GM18499 (cell line): ENCODE results near the gene OSBP2.

Source experiments
- ATAC-seq: cut with Tn5 transposase; IDR thresholded peaks from one replicate; pipeline ENCODE4 v1.9.1; 2021; ENCODE audit warnings: moderate number of reproducible peaks; ENCODE audit not compliant: insufficient read depth, unreplicated experiment

The OSBP2 gene

GRCh38 chr22:30863081-30863833, 168.6 kb downstream of the OSBP2 start:
- ATAC-seq: no peak

- no peak for ATAC-seq
Measured at GRCh38 chr22:30864441-30865420, 170.1 kb downstream of the OSBP2 start.

GRCh38 chr22:30865656-30866055, 171.0 kb downstream of the OSBP2 start:
- no peak for ATAC-seq

GRCh38 chr22:30866216-30866615, 171.5 kb downstream of the OSBP2 start:
- ATAC-seq: no peak

GRCh38 chr22:30866811-30867271, 172.2 kb downstream of the OSBP2 start:
- ATAC-seq: no peak

GRCh38 chr22:30867746-30868662, 173.3 kb downstream of the OSBP2 start:
- ATAC-seq: no peak

GRCh38 chr22:30868663-30869385, 174.2 kb downstream of the OSBP2 start:
- no peak for ATAC-seq

GRCh38 chr22:30869667-30870395, 175.2 kb downstream of the OSBP2 start:
- no peak for ATAC-seq

GRCh38 chr22:30870451-30871345, 176.0 kb downstream of the OSBP2 start:
- no peak for ATAC-seq

- no peak for ATAC-seq
Measured at GRCh38 chr22:30871391-30872284, 177.0 kb downstream of the OSBP2 start.

GRCh38 chr22:30872285-30873041, 177.8 kb downstream of the OSBP2 start:
- ATAC-seq: no peak

GRCh38 chr22:30873086-30873650, 178.5 kb downstream of the OSBP2 start:
- no peak for ATAC-seq

- ATAC-seq: no peak
Measured at GRCh38 chr22:30873661-30874060, 179.0 kb downstream of the OSBP2 start.

- no peak for ATAC-seq
Measured at GRCh38 chr22:30874431-30875370, 180.0 kb downstream of the OSBP2 start.
